ENCODE results near the gene PLOD1.
A peak's percentile ranks its signal among the peaks of the same experiment; 100 is the strongest.
"Not testable (repeated sequence)": the region's sequence is repeated elsewhere in the genome, so short reads cannot be mapped to it uniquely, and the experiment has no call there.

PLOD1 gene

DNA sequence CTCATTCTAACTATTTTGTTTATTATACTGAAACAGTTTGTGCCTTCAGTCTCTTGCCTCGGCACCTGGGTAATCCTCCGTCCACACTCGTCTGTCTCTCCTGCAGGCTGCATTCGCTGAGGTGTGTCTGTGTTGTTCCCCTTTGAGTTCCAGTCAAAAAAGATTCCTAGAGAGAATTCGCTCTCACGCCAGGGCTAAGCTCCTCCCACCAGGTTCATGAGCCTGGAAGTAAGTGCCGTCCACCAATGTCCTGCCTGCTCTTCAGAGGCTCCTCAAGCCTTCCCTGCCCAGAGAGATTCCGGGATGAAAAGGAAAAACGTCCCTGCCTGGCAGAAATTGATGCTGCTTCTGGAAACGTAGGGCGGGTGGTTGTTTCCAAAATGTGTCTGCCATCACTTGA, 21.2 kb upstream of the PLOD1 start:
- DNase-seq: no peak

GRCh38 chr1:11914024-11914423, 20.5 kb upstream of the PLOD1 start:
- no peak for DNase-seq

- DNase-seq: no peak
Measured at GRCh38 chr1:11918799-11919519, 15.6 kb upstream of the PLOD1 start.

- DNase-seq: no peak
Measured at GRCh38 chr1:11919621-11920020, 14.9 kb upstream of the PLOD1 start.

GRCh38 chr1:11920239-11920903, 14.1 kb upstream of the PLOD1 start:
- no peak for DNase-seq

- DNase-seq: no peak
Measured at GRCh38 chr1:11921022-11921421, 13.5 kb upstream of the PLOD1 start.

GRCh38 chr1:11923069-11923826, 11.3 kb upstream of the PLOD1 start:
- DNase-seq: no peak

GRCh38 chr1:11923827-11924113, 10.7 kb upstream of the PLOD1 start:
- DNase-seq: no peak

- DNase-seq: no peak
Measured at GRCh38 chr1:11924334-11925195, 10.0 kb upstream of the PLOD1 start.

GRCh38 chr1:11925196-11925937, 9.2 kb upstream of the PLOD1 start:
- not testable (repeated sequence) for DNase-seq

- DNase-seq: no peak
Measured at GRCh38 chr1:11925938-11926292, 8.6 kb upstream of the PLOD1 start.

- DNase-seq: no peak
Measured at GRCh38 chr1:11927866-11928592, 6.5 kb upstream of the PLOD1 start.

GRCh38 chr1:11929849-11930248, 4.7 kb upstream of the PLOD1 start:
- peak; percentile 31 for DNase-seq

DNA sequence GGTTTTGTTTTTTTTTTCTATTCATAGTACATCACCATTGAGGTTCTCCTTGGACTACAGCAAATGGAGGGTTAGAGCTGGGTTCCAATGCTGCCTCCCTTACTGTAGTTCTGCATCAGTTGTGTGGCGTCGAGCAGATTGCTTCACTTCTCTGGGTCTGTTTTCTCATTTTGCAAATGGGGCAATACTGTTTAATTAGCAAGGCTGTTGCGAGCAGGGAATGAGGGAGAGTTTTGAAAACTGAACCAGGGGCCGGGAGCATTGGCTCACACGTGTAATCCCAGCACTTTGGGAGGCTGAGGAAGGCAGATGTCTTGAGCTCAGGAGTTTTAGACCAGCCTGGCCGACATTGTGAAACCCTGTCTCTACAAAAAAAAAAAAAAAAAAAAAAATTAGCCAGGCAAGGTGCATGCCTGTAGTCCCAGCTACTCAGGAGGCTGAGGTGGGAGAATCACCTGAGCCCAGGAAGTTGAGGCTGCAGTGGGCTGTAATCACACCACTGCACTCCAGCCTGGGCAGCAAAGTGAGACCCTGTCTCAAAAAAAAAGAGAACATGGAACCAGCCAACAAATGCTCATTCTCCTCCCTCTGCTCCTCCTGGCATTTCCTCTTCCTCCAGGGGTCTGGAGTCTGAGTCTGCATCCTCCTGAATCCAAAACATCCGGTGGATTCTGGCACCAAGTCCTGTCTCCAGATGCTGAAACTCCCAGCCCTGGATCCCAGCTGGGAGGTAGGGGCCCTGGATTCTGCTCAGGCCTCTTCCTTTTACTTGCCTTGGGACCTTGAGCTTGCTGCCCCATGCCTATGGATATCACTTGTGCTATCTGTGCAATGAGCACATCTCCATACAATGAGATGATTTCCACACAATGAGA, 3.7 kb upstream of the PLOD1 start:
- peak; percentile 20 for DNase-seq

GRCh38 chr1:11931845-11932244, 2.7 kb upstream of the PLOD1 start:
- no peak for DNase-seq

- no peak for DNase-seq
Measured at GRCh38 chr1:11935057-11935412, 518 bp downstream of the PLOD1 start.

DNA sequence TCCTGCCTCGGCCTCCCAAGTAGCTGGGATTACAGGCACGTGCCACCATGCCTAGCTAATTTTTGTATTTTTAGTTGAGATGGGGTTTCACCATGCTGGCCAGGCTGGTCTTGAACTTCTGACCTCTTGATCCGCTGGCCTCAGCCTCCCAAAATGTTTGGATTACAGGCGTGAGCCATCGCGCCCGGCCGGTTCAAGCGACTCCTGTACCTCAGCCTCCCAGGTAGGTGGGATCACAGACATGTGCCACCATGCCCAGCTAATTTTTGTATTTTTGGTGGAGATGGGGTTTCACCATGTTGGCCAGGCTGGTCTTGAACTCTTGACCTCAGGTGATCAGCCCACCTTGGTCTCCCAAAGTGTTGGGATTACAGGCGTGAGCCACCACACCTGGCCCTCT, 1.2 kb downstream of the PLOD1 start:
- not testable (repeated sequence) for DNase-seq

DNA sequence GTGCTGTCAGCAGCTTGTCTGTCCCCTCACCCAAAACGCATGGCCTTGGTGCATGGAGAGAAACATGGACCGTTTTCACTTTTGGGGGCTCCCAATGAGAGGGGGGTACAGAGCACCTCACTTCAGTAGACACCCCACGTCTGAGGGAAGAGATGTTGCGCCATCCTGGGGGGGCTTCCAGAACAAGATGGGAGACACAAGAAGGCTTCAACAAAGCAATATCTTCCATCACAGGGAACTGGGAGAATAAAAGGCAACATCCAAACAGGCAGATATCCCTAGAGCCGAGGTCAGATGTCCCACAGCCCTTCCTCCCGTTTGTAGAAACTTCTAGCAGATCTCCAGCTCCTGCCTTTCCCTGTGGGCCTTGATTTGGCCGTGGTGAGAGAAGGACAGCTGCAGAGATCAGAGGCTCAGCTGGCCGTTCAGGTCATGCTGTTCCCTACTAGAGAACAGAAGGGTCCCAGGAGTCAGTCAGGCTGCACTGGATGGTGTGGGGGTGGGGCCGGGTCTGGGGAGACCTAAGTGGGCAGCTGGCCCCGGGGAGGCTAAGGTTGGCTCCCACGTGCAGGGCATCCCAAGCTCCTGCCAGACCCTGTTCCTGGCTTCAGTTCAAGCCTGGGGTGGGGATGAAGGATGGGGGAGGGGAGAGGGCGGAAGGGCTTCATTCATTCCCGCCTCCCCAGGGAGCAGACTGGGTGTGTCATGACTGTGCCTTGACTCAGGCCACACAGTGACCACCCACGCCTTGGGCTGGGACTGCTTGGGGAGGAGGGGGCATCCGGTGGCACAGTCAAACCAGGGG, 4.4 kb downstream of the PLOD1 start:
- no peak for DNase-seq

DNA sequence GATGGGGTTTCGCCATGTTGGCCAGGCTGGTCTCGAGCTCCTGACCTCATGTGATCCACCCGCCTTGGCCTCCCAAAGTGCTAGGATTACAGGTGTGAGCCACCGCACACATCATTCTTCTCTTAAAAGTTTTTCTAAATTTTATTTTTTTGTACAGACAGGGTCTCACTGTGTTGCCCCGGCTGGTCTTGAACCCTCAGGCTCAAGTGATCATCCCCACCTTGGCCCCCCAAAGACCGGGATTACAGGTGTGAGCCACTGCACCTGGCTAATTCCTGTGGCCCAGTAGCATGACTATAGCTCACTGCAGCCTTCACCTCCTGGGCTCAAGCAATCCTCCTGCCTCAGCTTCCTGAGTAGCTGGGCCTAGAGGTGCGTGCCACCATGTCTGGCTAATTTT, 5.3 kb downstream of the PLOD1 start:
- not testable (repeated sequence) for DNase-seq

All from inflammatory macrophage treated with lipopolysaccharide for 4 hours (primary cell).